ENCODE measurements around the gene EIF4B. TPM values are rescaled to one million over a fixed set of nuclear protein-coding genes. Genes with fewer than 3 reads are reported as not detected.
A peak's percentile ranks its signal among the peaks of the same experiment; 100 is the strongest.

Gene EIF4B
- total RNA-seq, 1 experiment from 2014 or later: 393 TPM

- intact Hi-C loops (cut with micrococcal nuclease; ENCODE audit: unreplicated experiment): no loop called here
- Histone ChIP-seq H3K4me3 (ENCODE audit: low read depth, low read length, poor library complexity, severe bottlenecking) (no peak overlapping the region), H3K4me1 (ENCODE audit: insufficient read depth, low read length, poor library complexity, severe bottlenecking) (peaks cover 55% of the 10 kb centered on the region), H3K27ac (ENCODE audit: low read depth, low read length, poor library complexity, severe bottlenecking) (no peak overlapping the region), H3K36me3 (ENCODE audit: insufficient read depth, low read length, poor library complexity, severe bottlenecking) (no peaks in the 10 kb centered on the region), H3K9me3 (ENCODE audit: low read depth, low read length, poor library complexity, severe bottlenecking) (no peaks in the 10 kb centered on the region), H3K27me3 (replicated peaks; ENCODE audit: insufficient read depth, low read depth, low read length, poor library complexity) (no peaks in the 10 kb centered on the region)
- TF ChIP-seq CTCF (conservative IDR thresholded peaks at IDR 0.05; ENCODE audit: low read depth, low read length): no peak
- TF ChIP-seq EZH2 (IDR thresholded peaks at IDR 0.05; ENCODE audit: borderline replicate concordance, low read depth, low read length, poor library complexity, severe bottlenecking): no peak
- DNase-seq (ENCODE audit: low spot score): no peak
- ChIA-PET POLR2A (ENCODE audit: low non-redundant PET) (no interaction called here), CTCF (no interaction called here)
- TSS peak; percentile 38 for BruUV-seq (replicated peaks)
Observed at GRCh38 chr12:53051881-53052412, 45.7 kb downstream of the EIF4B start.

GRCh38 chr12:53052419-53053217 lies 46.4 kb downstream of the EIF4B start:
- peaks cover 52% of the 10 kb centered on the region for H3K4me1 ChIP-seq (ENCODE audit: insufficient read depth, low read length, poor library complexity, severe bottlenecking)
- no peak overlapping the region for H3K4me3 ChIP-seq (ENCODE audit: low read depth, low read length, poor library complexity, severe bottlenecking)
- H3K27ac ChIP-seq (ENCODE audit: low read depth, low read length, poor library complexity, severe bottlenecking): no peak overlapping the region

More at GRCh38 chr12:53052419-53053217, 46.4 kb downstream of the EIF4B start:
- no peak for DNase-seq (ENCODE audit: low spot score)
- intact Hi-C loops (cut with micrococcal nuclease; ENCODE audit: unreplicated experiment): no loop called here
- TF ChIP-seq EZH2 (IDR thresholded peaks at IDR 0.05; ENCODE audit: borderline replicate concordance, low read depth, low read length, poor library complexity, severe bottlenecking): no peak
- TF ChIP-seq CTCF (conservative IDR thresholded peaks at IDR 0.05; ENCODE audit: low read depth, low read length): no peak
- H3K36me3 ChIP-seq (ENCODE audit: insufficient read depth, low read length, poor library complexity, severe bottlenecking): no peaks in the 10 kb centered on the region
- BruUV-seq (replicated peaks): no TSS peak
- POLR2A ChIA-PET (ENCODE audit: low non-redundant PET): no interaction called here
- no peaks in the 10 kb centered on the region for H3K27me3 ChIP-seq (replicated peaks; ENCODE audit: insufficient read depth, low read depth, low read length, poor library complexity)
- H3K9me3 ChIP-seq (ENCODE audit: low read depth, low read length, poor library complexity, severe bottlenecking): no peaks in the 10 kb centered on the region
- CTCF ChIA-PET: interaction anchor here (0.6 kb wide), 3 partner anchors 50 to 446 kb away, joined by 3 to 6 read pairs (median 5); no protein-coding TSS in a partner anchor

Measured in A673 (cell line).